Activated T-helper 2 cell treated with anti-CD3 and anti-CD28 coated beads, Interferon-gamma antibody, Interleukin-2, Interleukin-4, amounts not matched to agents 10 μg/mL and 5 μg/mL and 100 μg/mL, durations not matched to agents 14 hours and 24 hours and 36 hours (primary cell): Measurements from ENCODE around the gene FARS2. TPM values are rescaled to one million over a fixed set of nuclear protein-coding genes. Genes with fewer than 3 reads are reported as not detected.

Source experiments
- DNase-seq: peaks from one replicate; pipeline ENCODE4 v3.0.0; 2021; ENCODE audit warnings: low spot score
- H3K27ac Mint-ChIP-seq: one replicate; pipeline ENCODE4 v1.8.0; 2021; ENCODE audit warnings: mixed read lengths
- H3K27me3 Mint-ChIP-seq: one replicate; pipeline ENCODE4 v1.8.0; 2021; ENCODE audit warnings: low read depth, mixed read lengths
- H3K36me3 Mint-ChIP-seq: one replicate; pipeline ENCODE4 v1.8.0; 2021; ENCODE audit warnings: low read depth, mixed read lengths
- H3K4me1 Mint-ChIP-seq: one replicate; pipeline ENCODE4 v1.8.0; 2021; ENCODE audit warnings: low read depth, mixed read lengths
- H3K4me3 Mint-ChIP-seq: one replicate; pipeline ENCODE4 v1.8.0; 2021; ENCODE audit warnings: low read depth, mild to moderate bottlenecking, moderate library complexity, mixed read lengths
- H3K9me3 Mint-ChIP-seq: one replicate; pipeline ENCODE4 v1.8.0; 2021; ENCODE audit warnings: mixed read lengths
- intact Hi-C: fragments of 100-400 bp; cut with micrococcal nuclease; formaldehyde crosslinking; loops from one replicate; pipeline ENCODE4 v1.15.1; 2023
- total RNA-seq: library from RNA; stranded (reverse); gene quantifications from 2 replicates; pipeline ENCODE4 v1.2.3, GENCODE V29; 2022

Gene FARS2
- total RNA-seq, 1 donor from 2014 or later = 19.7 TPM

DNA sequence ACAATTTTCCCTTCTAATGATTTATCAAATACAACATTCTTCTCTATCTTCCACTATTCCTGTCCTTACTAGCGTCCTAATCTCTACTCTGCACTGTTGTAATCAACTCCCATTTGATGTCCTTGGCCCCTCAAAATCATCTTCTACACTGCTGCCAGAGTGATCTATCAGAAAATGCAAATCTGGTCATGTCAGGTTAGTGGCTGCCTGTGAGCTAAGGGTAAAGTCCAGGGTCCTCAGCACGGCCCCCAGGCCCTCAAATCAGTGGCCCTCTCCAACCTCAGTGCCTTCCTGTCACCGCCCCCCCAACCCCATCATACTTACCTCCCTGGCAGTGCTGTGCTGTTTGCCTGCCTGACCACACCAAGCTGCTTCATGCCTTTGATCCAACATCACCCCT is 4.4 kb upstream of the FARS2 start:
- H3K36me3 Mint-ChIP-seq = peaks cover 45% of the 10 kb centered on the region
- H3K27ac Mint-ChIP-seq = no peak overlapping the region
- no peak for DNase-seq
- H3K4me1 Mint-ChIP-seq = peaks cover 29% of the 10 kb centered on the region
- intact Hi-C loops = no loop called here
- H3K9me3 Mint-ChIP-seq = no peaks in the 10 kb centered on the region
- H3K4me3 Mint-ChIP-seq = no peak overlapping the region
- H3K27me3 Mint-ChIP-seq = no peaks in the 10 kb centered on the region

DNA sequence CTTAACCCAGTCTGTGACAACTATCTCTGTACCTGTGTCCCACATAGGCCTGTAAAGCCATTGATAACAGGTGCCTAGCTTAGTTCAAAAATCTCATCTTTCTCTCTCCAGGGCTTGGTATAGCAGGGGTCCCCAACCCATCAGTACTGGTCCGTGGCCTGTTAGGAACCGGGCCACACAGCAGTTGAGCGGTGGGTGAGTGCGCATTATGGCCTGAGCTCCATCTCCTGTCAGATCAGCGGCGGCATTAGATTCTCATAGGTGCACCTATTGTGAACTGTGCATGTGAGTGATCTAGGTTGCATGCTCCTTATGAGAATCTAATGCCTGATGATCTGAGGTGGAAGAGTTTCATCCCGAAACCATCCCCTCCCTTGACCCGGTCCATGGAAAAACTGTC is 3.9 kb upstream of the FARS2 start:
- DNase-seq = no peak
- peaks cover 40% of the 10 kb centered on the region for H3K36me3 Mint-ChIP-seq
- no peak overlapping the region for H3K4me3 Mint-ChIP-seq
- no peaks in the 10 kb centered on the region for H3K9me3 Mint-ChIP-seq
- peaks cover 29% of the 10 kb centered on the region for H3K4me1 Mint-ChIP-seq
- no peaks in the 10 kb centered on the region for H3K27me3 Mint-ChIP-seq
- intact Hi-C loops = no loop called here
- H3K27ac Mint-ChIP-seq = peak overlapping the region; percentile 8

DNA sequence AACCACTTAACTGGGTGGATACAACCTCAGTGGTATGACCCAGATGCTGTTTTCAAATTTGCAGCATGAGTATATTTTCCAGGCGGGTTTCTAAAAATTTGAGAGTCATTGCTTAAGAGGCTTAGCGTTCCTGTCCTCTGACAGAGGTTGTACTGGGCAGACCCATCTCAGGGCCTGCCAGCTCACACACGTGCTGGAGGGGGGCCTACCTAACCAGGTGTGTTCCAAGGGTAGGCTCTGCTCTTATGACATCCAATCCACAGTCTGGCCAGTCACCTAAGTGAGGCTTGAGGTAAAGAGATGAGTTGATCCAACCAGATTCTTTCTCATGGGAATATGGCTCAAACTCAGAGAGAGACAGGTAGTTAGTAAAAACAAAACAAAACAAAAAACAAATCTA is 1.9 kb upstream of the FARS2 start:
- intact Hi-C loops = no loop called here
- Mint-ChIP-seq H3K27ac (peak overlapping the region; percentile 95), H3K36me3 (peaks cover 29% of the 10 kb centered on the region), H3K4me1 (peaks cover 33% of the 10 kb centered on the region), H3K4me3 (peak overlapping the region; percentile 98), H3K9me3 (no peaks in the 10 kb centered on the region), H3K27me3 (no peaks in the 10 kb centered on the region)
- DNase-seq = no peak

DNA sequence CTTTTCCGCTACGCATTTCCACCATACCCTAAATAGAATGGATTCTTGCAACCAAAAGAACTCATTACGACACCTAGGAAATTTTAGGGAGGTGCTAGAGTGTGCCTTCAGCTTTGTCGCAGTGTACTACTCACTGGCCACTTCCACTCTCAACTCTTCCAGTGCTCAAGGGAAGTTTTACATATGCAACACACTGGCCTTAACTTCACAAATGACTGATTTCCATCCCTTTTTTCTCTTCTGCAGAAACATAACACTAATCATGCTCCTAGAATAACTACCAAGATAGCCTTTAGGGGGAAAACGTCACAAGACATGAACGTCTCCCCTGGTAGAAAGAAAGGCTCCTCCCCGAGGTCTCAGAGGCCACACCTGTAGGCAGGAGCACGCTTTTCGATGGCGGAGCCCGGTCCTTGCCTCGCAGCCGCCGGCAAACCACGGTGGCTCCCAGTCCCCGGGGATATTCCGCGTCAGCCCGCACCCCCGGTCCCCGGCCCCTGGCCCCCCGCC is 1.1 kb upstream of the FARS2 start:
- peak overlapping the region; percentile 98 for H3K4me3 Mint-ChIP-seq
- peaks cover 36% of the 10 kb centered on the region for H3K4me1 Mint-ChIP-seq
- H3K9me3 Mint-ChIP-seq = no peaks in the 10 kb centered on the region
- intact Hi-C loops = loop anchor here (1.0 to 5.0 kb wide), 5 partner anchors 20 to 591 kb away; no protein-coding TSS in a partner anchor
- H3K36me3 Mint-ChIP-seq = peaks cover 23% of the 10 kb centered on the region
- no peaks in the 10 kb centered on the region for H3K27me3 Mint-ChIP-seq
- DNase-seq = peak; percentile 75
- peak overlapping the region; percentile 95 for H3K27ac Mint-ChIP-seq

DNA sequence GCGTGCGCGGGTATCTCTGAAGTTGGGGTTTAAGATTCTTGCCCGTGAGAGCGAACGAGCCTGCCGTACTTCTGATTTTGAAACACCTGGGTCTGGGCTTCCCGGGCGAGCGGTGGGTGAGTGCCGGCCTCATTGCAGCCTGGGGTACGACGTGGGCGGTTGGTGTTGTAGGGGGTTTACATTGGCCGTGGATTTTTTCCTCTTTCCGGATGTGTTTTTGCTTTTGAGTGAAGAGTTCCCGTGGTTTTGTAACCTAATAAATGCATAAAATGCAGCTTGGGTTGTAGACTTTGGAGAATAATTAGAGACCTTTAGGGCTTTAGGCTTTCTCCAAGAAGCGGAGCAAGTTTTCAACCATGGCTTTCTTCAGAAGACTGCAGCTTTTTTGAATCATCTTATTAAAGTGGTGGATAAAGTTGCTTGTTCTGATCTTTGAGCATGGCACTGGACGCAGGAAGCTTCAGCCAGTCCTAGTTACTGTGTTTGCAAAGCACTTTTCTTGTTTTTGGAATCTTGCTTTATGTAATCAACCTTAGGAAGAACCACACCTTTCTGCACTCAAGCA is 314 bp downstream of the FARS2 start:
- H3K9me3 Mint-ChIP-seq = no peaks in the 10 kb centered on the region
- H3K4me1 Mint-ChIP-seq = peaks cover 43% of the 10 kb centered on the region
- H3K4me3 Mint-ChIP-seq = peak overlapping the region; percentile 98
- no peaks in the 10 kb centered on the region for H3K27me3 Mint-ChIP-seq
- intact Hi-C loops = loop anchor here (1.0 to 5.0 kb wide), 3 partner anchors 41 to 589 kb away; no protein-coding TSS in a partner anchor
- H3K36me3 Mint-ChIP-seq = peaks cover 27% of the 10 kb centered on the region
- peak overlapping the region; percentile 99 for H3K27ac Mint-ChIP-seq
- no peak for DNase-seq

DNA sequence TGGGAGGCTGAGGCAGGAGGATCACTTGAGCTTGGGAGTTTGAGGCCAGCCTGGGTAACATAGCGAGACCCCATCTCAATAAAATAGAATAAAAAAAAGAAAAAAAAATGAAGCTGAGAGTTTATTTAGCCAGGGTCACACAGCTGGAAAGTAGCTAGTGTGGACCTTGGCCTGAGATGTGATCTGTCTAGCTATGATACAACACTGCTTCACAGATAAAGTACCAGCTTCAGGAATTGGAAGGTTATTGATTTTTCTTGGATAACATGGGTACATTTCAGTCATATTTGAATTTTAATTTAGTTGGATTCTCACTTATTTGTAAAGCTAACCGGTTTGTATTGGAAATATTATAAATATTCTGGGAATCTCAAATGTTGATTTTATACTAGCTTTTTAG is 5.1 kb downstream of the FARS2 start:
- Mint-ChIP-seq H3K27me3 (no peaks in the 10 kb centered on the region), H3K36me3 (peaks cover 26% of the 10 kb centered on the region), H3K4me1 (peaks cover 30% of the 10 kb centered on the region), H3K9me3 (peaks cover 6% of the 10 kb centered on the region), H3K4me3 (no peak overlapping the region), H3K27ac (peak overlapping the region; percentile 39)
- intact Hi-C loops = no loop called here
- no peak for DNase-seq

DNA sequence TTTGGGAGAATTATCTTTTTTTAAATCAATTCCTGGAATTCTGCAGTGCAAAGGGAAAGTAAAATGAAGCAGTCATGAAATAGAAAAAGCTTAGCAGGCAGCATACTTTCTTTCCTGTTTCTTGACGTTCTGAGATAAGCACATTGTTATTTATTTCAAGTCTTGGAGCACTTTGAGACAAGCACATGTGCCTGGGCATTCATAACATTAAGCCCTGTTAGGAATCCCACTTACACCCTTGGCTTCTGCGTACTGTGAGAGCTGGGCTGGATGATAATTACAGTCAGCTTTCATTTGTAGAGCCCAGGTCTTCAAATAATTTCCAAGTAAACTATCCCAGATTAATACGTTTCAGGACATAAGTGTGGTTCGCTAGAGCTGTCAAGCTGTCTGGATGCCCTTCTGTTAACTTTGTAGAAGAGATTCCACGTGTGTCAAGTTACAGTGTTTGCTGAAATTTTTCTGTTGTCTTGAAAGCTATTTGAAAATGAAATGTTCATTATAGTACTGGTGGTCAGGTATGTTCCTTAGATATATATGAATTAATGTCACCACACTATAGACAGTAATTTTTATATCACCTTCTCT is 8.9 kb downstream of the FARS2 start:
- no peak for DNase-seq
- Mint-ChIP-seq H3K27ac (no peak overlapping the region), H3K27me3 (no peaks in the 10 kb centered on the region), H3K4me1 (peaks cover 46% of the 10 kb centered on the region), H3K4me3 (no peak overlapping the region), H3K9me3 (peaks cover 6% of the 10 kb centered on the region), H3K36me3 (peaks cover 43% of the 10 kb centered on the region)
- intact Hi-C loops = no loop called here

DNA sequence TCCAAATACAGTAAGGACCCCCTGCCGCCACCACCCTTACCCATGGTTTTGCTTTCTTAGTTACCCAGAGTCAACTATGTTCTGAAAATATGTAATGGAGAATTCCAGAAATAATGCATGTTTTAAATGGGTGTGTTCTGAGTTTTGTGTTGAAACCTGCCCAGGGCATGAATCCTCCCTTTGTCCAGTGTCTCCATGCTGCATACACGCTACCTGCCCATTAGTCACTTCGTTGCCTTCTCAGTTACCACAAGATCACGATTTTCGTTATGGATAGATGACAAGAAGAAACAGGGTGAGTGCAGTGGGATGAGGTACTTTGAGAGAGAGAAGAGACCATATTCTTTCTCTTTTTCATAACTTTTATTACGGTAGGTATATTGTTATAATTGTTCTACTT is 10.6 kb downstream of the FARS2 start:
- no peak for DNase-seq
- H3K9me3 Mint-ChIP-seq = peaks cover 6% of the 10 kb centered on the region
- intact Hi-C loops = no loop called here
- H3K27ac Mint-ChIP-seq = no peak overlapping the region
- peaks cover 35% of the 10 kb centered on the region for H3K36me3 Mint-ChIP-seq
- H3K27me3 Mint-ChIP-seq = no peaks in the 10 kb centered on the region
- H3K4me3 Mint-ChIP-seq = no peak overlapping the region
- H3K4me1 Mint-ChIP-seq = peaks cover 49% of the 10 kb centered on the region

DNA sequence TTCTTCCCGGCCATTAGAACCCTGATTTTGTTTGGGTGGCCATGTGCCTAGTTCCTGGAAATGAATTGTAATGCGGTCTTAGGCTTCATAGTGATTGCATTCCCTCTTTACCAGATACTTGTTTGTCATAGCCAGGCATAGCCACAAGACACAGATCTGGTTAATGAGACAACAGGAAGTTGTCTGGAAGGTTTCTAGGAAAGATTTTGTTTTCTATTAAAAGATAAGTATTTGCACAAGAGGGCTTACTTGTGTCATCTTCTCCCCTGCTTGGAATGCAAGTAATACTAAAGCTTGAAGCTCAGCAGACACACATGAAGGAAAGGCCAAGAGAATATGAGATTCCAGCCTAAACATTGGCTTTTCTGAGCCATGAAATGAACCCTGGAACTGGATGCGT is 12.9 kb downstream of the FARS2 start:
- Mint-ChIP-seq H3K27ac (no peak overlapping the region), H3K36me3 (peaks cover 24% of the 10 kb centered on the region), H3K4me1 (peaks cover 57% of the 10 kb centered on the region), H3K9me3 (no peaks in the 10 kb centered on the region), H3K27me3 (no peaks in the 10 kb centered on the region), H3K4me3 (no peak overlapping the region)
- no peak for DNase-seq
- intact Hi-C loops = no loop called here

DNA sequence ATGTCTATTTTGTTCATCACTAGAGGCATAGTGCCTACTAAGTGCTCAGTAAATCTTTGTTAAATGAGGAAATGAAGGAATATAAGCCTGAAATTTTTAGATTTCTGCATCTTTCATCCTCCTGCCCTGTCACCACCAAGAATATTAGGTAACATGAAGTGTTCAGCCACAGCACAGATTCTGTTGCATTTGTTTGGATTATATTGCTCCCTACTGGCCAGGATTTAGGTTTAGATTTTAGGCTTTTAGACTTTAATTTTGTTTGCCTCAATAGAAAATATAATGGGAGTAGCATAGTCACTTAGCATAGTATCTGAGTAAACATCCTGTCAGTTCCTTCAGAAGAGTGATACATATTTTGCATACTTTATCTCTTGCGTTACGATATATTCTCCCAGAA is 14.2 kb downstream of the FARS2 start:
- Mint-ChIP-seq H3K36me3 (peaks cover 25% of the 10 kb centered on the region), H3K27ac (no peak overlapping the region), H3K4me1 (peaks cover 61% of the 10 kb centered on the region), H3K9me3 (no peaks in the 10 kb centered on the region), H3K4me3 (no peak overlapping the region), H3K27me3 (no peaks in the 10 kb centered on the region)
- DNase-seq = no peak
- intact Hi-C loops = no loop called here

DNA sequence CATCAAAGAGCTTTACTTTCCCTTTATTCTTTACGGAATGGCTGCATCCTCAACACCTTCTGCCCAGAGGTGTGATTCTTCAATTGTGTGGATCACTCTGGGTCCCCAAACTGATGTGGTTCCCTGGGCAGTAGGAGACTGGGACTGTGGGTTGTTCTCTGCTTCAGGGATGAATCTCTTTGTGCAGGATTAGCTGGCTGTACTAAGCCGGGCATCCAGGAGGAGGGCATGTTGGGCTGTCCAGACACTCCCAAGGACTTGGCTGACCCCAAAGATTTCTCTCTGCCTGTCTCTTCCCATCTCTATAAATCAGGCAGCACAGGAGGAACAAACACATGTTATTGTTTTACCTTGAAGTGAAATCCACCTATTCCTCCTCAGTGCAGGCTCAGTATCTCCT is 15.3 kb downstream of the FARS2 start:
- intact Hi-C loops = no loop called here
- Mint-ChIP-seq H3K4me3 (no peak overlapping the region), H3K27ac (no peak overlapping the region), H3K27me3 (no peaks in the 10 kb centered on the region), H3K36me3 (peaks cover 25% of the 10 kb centered on the region), H3K9me3 (no peaks in the 10 kb centered on the region), H3K4me1 (peaks cover 63% of the 10 kb centered on the region)
- no peak for DNase-seq

DNA sequence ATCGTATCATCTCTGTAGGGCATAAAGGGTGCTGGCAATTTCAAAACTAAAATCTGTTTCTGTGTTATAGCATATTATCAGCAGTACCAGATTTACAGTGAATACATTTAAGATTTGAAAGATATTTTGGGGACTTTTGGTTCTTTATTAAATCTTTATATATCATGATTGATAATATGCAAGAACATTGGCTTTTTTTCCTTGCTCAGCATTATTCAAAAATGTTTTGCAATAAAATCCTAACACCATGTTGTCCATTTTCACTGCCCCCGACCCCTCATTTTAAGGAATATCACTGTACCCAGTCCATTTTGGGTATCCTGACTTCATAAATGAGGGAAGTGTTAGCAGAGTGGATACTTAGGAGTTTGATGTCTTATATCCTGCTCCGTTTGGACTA is 16.3 kb downstream of the FARS2 start:
- no peak overlapping the region for H3K27ac Mint-ChIP-seq
- peaks cover 67% of the 10 kb centered on the region for H3K4me1 Mint-ChIP-seq
- no peak overlapping the region for H3K4me3 Mint-ChIP-seq
- intact Hi-C loops = no loop called here
- peaks cover 21% of the 10 kb centered on the region for H3K36me3 Mint-ChIP-seq
- H3K27me3 Mint-ChIP-seq = no peaks in the 10 kb centered on the region
- H3K9me3 Mint-ChIP-seq = no peaks in the 10 kb centered on the region
- DNase-seq = no peak

DNA sequence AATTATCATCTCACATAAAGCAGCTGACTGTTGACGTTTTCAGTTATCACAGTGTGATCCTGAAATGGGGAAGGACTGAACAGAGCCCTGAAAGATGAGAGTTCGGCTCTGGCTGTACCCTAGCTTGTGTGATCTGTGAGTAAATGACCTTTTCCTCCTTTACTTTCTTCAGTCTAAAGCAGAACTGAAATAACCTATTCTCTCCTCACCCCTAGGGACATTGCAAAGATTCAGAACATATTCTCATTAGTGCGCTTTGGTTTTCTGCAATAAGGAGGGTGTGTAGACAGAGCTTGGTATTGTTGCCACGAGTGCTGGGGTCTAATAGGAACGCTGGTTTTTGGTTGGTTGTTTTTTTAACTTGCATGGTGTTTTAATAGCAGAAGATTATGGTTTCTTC is 16.7 kb downstream of the FARS2 start:
- DNase-seq = no peak
- Mint-ChIP-seq H3K27me3 (no peaks in the 10 kb centered on the region), H3K4me1 (peaks cover 62% of the 10 kb centered on the region), H3K27ac (peak overlapping the region; percentile 21), H3K36me3 (peaks cover 17% of the 10 kb centered on the region), H3K4me3 (no peak overlapping the region), H3K9me3 (no peaks in the 10 kb centered on the region)
- intact Hi-C loops = no loop called here
